RWPE1 (cell line): ENCODE measurements around the gene SLC26A4.

Source experiments
- CTCF ChIA-PET: fragments of 350-600 bp; sonication (Branson Sonifier 250); formaldehyde crosslinking; extraction: SDS; loops from one replicate; lab custom pipeline; 2021; lab: Yijun Ruan, JAX
- POLR2A ChIA-PET: fragments of 400-600 bp; formaldehyde crosslinking; extraction: SDS; loops from one replicate; lab custom pipeline; 2020; ENCODE audit warnings: antibody characterized with exemption; ENCODE audit not compliant: low non-redundant PET; lab: Yijun Ruan, JAX
- DNase-seq: peaks from one replicate; pipeline ENCODE4 v3.0.0; 2012; ENCODE audit warnings: low spot score
- H3K27ac ChIP-seq: fragments of 450-650 bp; 2 replicates; pipeline ENCODE4 v1.5.1; 2017
- TF ChIP-seq, protein P1 (sequence below): fragments of 450-650 bp; conservative IDR thresholded peaks from 2 replicates; pipeline ENCODE4 v1.5.1; 2017; ENCODE audit warnings: low read depth, mild to moderate bottlenecking

Gene SLC26A4

DNA sequence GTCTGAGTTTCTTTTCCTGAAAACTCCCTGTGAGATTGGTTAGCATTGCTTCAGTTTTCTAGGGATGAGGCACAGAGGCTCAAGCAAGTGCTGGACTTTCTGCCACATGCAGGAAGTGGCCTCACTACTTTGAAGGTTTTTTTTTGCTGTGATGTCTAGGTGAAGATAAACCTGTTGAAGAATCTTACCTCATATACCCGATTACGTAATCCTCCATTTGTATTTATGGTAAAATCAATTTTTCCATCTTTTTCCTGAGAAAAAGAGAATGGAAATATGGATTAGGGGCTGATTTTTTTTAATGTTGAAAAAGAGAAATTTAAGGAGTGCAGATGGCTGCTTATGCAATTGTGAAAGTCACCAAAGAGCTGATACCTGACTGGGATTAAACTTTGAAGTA lies 106.8 kb downstream of the SLC26A4 start:
- TF ChIP-seq, protein P1, sequence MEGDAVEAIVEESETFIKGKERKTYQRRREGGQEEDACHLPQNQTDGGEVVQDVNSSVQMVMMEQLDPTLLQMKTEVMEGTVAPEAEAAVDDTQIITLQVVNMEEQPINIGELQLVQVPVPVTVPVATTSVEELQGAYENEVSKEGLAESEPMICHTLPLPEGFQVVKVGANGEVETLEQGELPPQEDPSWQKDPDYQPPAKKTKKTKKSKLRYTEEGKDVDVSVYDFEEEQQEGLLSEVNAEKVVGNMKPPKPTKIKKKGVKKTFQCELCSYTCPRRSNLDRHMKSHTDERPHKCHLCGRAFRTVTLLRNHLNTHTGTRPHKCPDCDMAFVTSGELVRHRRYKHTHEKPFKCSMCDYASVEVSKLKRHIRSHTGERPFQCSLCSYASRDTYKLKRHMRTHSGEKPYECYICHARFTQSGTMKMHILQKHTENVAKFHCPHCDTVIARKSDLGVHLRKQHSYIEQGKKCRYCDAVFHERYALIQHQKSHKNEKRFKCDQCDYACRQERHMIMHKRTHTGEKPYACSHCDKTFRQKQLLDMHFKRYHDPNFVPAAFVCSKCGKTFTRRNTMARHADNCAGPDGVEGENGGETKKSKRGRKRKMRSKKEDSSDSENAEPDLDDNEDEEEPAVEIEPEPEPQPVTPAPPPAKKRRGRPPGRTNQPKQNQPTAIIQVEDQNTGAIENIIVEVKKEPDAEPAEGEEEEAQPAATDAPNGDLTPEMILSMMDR, result no peak
- no peak overlapping the region for H3K27ac ChIP-seq
- POLR2A ChIA-PET, result no interaction called here
- no peak for DNase-seq
- CTCF ChIA-PET, result no interaction called here
